Sciatic nerve (tissue), 2 donors: ENCODE results near the gene PRKAB1. TPM values are rescaled to one million over a fixed set of nuclear protein-coding genes. Genes with fewer than 3 reads are reported as not detected.

Source experiments
- ATAC-seq: fragments of 200-7000 bp; cut with Tn5 transposase; one replicate; pipeline ENCODE4 v1.9.1; 2020; ENCODE audit warnings: mild to moderate bottlenecking, moderate library complexity
- DNase-seq: peaks from one replicate; pipeline ENCODE4 v3.0.0-alpha.2; 2020; ENCODE audit warnings: low spot score
- intact Hi-C: fragments of 100-400 bp; cut with DNase I; formaldehyde crosslinking; loops from one replicate; pipeline ENCODE4 v1.14.2; 2022
- total RNA-seq: library from RNA; stranded (reverse); fragmentation: NEBNext Ultra II Directional; extraction: Animal tissue kit (Norgen Biotek cat#: 25700); gene quantifications from one replicate; pipeline ENCODE4 v1.2.1, GENCODE V29; 2021
- donor health status: DM: no; HTN: no; CAD: no.
- donor health status: DM: no; HTN: no; CAD: no.

The PRKAB1 gene
- total RNA-seq, 1 donor from 2014 or later = 31.7 TPM

DNA sequence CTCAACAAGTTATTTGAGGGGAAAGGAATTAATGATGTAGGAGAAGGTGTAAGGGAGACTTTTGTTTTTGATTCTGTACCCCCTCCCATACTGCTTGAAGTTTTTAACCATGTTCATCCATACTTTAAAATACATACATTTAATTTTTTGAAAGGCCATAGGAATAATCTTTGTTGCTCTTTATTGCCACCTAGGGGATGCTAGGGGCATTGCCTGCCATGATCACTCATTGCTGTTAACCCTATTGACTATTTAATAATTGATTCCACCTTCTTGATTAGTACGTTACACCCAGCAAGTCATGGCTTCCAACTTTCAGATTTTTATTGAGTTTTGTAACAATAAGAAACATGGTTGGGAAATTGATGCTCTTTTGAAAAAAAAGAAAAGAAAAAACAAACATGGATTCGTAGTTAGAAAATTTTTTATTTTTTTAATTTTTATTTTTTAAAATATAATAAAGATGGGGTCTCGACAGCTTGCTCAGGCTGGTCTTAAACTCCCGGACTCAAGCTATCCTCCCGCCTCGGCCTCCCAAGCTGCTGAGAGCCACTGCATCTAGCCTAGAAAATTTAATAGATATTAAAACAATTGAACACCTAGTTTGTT is 8.5 kb upstream of the PRKAB1 start:
- ATAC-seq = no peak

DNA sequence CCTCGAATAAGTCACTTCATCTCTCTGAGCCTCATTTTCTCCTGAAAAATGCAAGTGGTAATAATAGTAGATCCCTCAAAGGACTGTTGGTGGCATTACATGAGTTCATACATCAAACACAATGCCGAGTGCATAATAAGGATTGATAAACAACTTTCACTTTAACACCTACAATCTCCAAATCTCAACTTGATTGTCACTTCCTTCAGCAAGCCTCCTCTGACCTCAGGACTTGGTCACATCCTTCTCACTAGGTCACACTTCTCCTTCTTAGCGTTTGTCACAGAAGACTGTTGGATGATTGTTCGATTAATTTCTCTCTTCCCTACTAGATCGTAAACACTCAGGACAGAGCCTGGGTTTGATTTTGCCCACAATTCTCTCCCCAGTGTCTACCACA is 7.9 kb upstream of the PRKAB1 start:
- no peak for ATAC-seq
- intact Hi-C loops = no loop called here
- DNase-seq = no peak

More for the DNA sequence above, 8.5 kb upstream of the PRKAB1 start:
- DNase-seq = no peak
- intact Hi-C loops = no loop called here

DNA sequence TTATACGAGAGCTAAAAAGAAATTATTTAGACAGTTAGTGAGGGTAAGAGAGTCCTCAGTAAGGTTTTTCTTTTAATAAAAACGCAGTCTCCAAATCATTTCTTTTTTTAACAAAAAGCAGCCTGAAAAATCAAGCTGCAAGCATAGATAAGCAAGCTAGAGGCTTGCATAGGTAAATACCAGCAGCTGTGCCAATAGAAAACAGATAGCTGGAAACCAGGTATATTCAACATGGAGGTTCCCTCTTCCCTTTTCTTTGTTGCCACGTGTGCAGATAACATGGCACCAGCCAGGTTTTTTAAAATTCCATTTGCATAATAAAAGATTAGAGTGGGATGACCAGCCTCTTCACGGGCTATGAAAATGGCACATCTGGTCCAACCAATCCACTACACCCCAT is 6.1 kb upstream of the PRKAB1 start:
- intact Hi-C loops = no loop called here
- no peak for DNase-seq
- no peak for ATAC-seq

DNA sequence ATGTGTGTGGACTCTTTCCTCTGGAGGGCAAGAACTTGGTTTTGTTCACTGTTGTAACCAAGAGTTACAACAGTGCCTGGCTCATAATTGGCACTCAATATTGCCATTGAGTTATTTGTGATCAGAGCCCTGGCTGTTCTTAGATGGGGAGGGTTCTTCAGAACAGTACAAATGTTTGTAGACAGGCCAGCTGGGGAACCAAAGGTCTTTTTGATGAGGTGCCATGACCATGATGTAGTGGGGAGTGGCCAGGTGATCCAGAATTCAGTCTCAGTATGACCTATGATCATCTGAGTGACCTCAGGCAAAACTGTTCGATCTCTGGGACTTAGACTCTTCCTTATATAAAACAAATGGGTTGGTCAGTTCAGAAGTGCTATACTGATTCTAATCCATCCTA is 3.3 kb upstream of the PRKAB1 start:
- intact Hi-C loops = no loop called here
- no peak for DNase-seq
- no peak for ATAC-seq

DNA sequence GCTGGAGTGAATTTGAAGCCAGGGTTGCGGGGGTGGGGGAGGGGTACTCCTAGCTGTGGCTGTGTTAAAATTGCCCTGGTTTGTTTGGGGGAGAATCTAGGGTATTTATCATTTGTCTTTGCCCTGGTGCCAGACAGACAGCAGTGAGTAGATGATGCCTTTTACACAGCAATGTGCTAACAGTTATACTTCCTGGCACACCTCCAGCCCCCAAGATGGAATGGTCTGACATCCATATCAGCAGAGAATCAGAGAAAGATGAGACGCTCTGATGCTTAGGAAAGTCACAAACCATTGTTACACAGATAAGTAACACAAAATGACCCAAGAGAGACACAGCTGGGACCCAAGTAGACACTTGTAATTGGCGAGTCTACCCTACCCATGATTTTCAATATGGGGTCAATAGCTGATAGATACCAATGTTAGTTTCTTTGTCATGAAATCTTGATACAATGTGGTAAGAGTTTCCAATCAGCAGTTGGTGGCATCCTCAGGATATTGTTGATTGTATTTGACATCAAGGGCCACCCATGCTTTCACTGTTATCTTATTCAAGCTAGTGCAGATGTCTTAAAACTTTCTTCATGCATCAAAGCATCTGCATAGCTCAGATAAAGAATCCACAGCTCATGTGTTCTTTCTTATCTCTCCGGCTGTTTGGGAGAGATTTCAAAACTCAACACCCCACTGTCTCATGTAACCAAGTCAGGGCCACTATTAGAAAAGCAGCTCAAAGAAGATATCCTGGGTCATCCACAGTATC is 2.6 kb upstream of the PRKAB1 start:
- no peak for DNase-seq
- ATAC-seq = no peak
- intact Hi-C loops = no loop called here

DNA sequence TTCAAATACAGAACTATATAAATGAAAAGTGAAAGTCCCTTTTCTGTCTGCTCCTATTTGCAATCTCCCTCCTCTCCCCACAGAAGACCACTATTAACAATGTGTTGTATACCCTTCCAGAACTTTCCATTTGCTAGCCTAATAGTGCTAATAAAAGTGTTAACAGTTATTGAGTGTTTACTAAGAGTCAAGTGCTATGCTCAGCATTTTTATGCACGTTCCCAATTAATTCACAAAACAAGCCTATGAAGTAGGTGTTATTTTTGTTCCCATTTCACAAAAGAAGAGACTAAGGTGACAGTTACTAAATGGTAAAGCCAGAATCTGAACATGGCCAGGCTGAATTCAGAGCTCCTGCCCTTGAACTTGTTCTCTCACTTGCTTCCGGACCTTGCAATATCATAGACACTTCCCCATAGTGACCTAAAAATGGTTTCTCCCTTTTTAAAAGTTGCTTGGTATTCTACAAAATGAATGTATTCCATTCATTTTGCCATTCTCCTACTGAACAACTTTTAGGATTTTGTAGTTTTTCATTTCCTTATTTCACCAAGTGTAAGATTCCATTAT is 1.6 kb upstream of the PRKAB1 start:
- DNase-seq (no peak), ATAC-seq (no peak)
- intact Hi-C loops = no loop called here

DNA sequence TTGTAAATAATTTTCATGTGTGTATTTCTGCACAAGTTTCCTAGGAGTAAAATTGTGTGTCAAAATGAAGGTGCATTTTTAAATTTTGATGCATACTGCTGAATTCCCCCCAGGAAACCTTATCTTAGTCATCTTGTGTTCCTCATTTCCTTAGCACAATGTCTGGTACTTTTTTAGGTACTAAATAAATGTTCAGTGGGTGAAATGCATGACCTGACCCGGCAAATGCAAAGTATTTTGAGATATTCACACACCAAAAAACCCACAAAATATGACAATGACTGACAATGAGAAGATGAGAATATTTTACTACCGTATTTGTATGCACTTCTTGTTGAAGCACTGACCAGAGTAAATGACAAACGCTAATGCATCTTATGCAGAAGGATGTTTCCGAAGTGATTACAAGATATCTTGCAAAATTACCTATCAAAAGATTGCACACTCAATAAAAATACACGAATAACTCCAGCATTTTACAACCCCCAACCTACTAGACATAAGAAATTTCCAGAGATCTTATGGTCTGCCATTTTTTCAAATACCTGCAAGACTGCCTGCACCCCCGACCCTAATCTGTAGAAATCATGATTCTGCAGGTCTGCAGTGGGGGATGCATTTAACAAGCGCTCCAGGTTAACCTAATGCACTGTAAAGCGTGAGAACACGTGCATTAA is 895 bp upstream of the PRKAB1 start:
- intact Hi-C loops = no loop called here
- DNase-seq (no peak), ATAC-seq (no peak)

DNA sequence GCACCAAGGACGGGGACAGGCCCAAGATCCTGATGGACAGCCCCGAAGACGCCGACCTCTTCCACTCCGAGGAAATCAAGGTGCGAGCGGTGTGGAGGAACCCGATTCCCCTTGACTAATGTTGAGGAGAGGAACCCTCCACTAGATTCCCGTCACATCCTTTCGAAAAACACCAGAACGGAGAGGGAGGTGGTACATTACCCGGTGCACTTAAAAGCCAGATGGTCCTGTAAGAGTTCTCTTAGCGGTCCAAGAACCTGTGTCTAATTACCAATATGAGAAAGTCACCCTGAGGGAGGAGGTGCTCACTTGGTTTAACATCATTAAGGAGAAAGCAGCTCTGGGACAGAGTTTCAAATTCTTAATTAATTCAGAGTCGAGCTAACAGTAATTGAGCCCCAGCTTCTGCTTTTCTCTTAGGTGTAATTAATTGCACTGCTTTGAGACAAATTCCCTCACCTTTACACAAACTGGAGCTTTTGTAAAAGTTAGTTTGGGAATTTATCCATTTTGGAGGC is 450 bp downstream of the PRKAB1 start:
- DNase-seq (no peak), ATAC-seq (peak; percentile 14)
- intact Hi-C loops = no loop called here

DNA sequence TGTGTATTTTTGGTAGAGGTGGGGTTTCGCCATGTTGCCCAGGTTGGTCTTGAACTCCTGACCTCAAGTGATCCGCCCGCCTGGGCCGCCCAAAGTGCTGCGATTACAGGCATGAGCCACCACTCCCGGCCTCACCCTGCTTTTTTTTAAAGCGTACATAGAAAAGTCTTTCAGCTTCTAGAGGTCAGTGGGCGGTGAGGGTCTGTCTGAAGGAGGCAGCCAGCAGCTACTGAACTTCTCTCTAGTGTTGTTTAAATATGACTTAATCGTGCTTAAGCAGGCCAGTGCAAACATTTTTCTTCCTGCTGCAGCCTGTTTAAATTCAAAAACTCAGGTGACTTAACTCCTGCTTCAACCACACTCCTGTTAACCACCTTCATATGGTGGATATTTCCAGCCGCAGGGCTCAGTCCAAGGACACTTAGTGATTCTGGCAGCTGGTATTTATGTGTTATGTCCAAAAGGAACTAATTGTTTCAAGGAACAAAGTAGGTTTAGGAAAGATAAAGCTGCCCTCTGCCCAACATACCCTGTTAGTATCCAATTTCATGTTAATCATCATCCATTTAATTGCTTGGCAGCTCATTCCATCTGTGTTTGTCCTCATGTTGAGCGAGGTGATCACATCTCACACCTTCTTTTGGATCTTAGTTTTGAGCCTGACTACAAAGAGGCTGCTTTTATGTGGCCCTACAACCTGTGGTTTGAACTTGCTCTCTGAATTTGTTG is 2.0 kb downstream of the PRKAB1 start:
- ATAC-seq (no peak), DNase-seq (no peak)
- intact Hi-C loops = no loop called here

DNA sequence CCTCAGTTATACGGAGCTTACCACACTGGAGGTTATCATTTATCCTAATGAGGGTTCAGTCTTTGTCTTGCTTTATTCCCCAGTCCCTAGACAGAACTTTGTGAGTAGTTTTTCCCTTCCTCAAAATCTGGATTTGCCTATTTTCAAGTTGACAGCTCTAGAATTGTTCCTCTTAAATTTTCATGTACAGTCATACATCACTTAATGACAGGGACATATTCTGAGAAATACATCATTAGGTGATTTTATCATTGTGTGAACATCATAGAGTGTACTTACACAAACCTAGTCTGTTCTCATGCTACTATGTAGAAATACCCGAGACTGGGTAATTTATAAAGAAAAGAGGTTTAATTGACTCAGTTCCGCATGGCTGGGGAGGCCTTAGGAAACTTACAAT is 3.1 kb downstream of the PRKAB1 start:
- no peak for ATAC-seq

DNA sequence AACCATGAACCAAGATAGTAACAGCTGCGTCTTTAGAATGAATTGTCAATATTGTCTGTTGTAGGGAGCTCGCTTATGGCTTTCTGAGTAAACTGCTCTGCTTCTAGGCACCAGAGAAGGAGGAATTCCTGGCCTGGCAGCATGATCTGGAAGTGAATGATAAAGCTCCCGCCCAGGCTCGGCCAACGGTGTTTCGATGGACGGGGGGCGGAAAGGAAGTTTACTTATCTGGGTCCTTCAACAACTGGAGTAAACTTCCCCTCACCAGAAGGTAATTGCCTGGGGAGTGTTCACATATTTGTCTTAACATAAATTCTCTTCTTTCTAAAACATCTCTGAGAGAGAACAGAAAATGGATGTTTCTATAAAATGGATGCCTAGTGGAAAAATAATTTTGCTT is 4.3 kb downstream of the PRKAB1 start:
- intact Hi-C loops = no loop called here
- no peak for ATAC-seq

More for the DNA sequence above, 3.1 kb downstream of the PRKAB1 start:
- DNase-seq = no peak
- intact Hi-C loops = no loop called here

DNA sequence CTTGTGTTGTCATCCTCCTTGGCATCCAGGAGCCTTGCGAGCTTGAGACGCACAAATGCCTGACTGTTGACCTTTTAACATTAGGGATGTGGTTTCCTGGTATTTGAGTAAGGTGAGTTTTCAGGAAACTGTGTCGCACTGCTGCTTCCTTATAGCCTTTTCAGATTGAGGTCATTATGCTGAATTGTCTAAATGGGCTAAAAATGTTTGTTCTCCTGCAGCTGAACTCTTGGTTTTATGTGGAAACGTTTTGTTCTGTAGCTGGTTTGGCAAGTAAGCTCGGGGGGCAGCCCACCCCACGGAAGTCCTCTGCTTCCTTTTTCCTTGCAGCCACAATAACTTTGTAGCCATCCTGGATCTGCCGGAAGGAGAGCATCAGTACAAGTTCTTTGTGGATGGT is 5.7 kb downstream of the PRKAB1 start:
- ATAC-seq = peak; percentile 35
- no peak for DNase-seq
- intact Hi-C loops = no loop called here

More for the DNA sequence above, 4.3 kb downstream of the PRKAB1 start:
- DNase-seq = no peak

DNA sequence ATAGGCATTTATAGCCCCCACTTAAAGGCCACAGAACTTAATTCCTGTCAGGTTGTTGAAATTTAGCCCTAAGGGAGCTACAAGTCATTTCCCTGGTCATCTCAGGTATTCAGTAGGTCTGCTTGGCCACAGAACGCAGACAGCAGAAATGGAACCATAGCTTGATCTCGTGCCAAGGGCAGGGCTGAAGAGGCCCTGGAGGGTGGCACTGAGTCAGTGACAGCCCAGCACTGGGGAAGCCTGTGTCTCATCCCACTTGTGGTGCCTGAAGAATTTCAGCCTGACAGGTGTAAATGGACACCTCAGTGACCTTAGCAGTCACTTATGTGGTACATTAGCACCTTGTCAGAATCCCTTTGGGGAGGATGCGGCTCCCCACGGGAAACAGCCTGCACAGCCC is 6.6 kb downstream of the PRKAB1 start:
- intact Hi-C loops = no loop called here
- ATAC-seq = no peak
- no peak for DNase-seq

DNA sequence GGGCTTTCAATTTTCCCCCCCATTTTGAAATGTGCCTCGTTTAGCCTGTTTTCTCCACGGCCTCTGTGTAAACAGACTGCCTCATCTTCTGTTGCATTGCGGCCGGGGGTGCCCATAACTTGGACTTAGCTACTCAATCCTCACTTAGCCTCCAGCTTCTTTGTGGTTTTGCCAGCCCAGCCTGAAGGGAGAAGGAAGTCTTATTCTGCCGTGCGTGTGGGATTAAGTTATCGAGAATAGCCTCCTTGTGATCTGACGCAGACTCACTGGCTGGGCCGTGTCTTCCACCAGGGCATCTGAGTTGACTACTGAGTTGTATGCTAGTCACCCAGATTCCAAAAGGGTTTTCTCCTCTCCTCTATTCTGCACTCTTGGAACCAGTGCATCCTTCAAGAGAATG is 8.1 kb downstream of the PRKAB1 start:
- no peak for ATAC-seq
- intact Hi-C loops = no loop called here

DNA sequence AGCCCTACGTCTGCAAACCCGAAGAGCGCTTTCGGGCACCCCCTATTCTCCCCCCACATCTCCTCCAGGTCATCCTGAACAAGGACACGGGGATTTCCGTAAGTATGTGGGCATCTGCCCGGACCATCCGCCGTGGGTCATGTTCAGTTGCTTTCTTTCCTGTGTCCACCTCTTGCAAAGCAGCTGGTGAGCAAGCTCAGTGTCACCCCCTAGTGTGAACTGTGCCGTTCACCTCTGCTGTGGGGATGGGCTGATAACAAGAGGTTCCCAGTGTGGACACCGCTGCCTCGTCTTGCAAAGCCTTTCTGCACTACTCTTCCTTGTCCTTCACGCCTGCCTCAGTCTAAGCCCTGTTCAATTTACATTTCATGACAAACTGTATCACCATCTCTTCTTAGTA is 8.6 kb downstream of the PRKAB1 start:
- no peak for DNase-seq
- no peak for ATAC-seq
- intact Hi-C loops = no loop called here

More for the DNA sequence above, 8.1 kb downstream of the PRKAB1 start:
- DNase-seq = no peak

DNA sequence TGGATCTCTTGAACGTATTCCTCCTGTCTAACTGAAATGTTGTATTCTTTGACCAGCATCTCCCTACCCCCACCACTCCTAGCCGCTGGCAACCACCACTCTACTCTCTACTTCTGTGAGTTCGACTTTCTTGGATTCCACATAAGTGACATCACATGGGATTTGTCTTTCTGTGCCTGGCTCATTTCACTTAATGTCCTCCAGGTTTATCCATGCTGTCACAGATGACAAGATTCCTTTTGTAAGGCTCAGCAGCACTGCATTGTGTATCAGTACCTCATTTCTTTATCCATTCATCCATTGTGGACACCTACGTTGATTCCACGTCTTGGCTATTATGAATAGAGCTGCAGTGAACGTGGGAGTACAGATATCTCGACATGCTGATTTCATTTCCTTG is 10.5 kb downstream of the PRKAB1 start:
- DNase-seq = no peak
- intact Hi-C loops = no loop called here
- no peak for ATAC-seq

DNA sequence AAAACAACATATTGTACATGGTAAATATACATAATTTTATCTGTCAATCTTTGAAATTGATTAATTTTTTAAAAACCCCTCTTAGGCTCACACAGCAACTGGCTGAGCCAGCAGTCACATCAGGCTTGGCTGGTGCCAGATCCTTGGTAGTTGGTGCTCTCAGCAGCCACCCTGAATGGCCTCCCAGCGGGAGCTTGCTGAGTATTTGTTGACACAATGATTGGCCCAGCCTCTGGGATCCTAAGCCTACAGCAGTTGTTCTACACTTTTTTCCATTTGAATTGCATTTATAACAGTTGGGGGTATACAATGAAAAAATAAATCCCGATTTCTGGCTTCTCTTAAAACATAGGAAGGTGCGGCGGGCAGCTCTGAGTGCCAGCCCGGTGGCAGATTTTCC is 11.1 kb downstream of the PRKAB1 start:
- ATAC-seq (no peak), DNase-seq (no peak)
- intact Hi-C loops = no loop called here

DNA sequence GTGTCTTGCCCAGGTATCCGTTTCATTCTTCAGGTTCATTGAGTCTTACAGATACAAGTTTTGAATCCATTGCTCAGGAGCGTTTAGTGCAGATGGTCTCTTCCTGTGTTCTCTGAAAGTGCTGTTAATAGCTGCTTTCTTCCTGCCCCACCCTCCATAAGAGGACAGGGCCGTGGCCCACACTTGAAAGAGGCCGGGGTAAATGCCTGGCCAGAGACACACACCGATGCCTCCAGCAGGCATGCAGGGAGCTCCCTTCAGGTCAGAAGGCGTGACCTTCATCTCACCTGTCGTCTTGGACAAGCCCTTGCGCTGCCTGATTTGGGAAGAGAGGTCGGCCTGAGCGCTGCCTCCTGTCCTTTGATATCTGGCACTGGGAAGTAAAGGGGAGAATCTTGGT is 11.6 kb downstream of the PRKAB1 start:
- no peak for ATAC-seq
- intact Hi-C loops = no loop called here
- DNase-seq = no peak

DNA sequence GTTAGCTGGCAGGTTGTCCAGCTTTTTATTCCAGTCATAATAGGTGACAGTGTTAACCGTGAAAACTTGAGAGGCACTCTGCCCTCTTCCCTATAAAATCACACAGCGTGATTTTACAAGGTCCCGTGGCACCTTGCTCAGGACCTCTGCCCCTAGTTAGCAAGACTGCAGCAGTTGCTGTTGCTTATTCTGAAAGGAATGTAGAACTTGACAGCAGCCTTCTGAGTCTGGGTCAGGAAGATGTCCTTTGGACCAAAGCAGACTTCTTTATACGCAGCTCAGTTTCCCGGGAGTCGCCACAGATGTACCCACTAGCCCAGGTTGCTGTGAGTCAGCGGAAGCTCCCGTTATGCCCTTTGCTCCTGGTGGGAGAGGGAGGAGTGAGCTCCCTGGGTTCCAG is 13.2 kb downstream of the PRKAB1 start:
- DNase-seq (no peak), ATAC-seq (no peak)
- intact Hi-C loops = no loop called here
